NK-92 treated with Interleukin-12 subunit alpha and Interleukin-12 subunit beta, amount 100 ng/mL, for 24 hours (cell line): ENCODE results near the gene ENDOD1.
"Not testable (repeated sequence)": the region's sequence is repeated elsewhere in the genome, so short reads cannot be mapped to it uniquely, and the experiment has no call there.

Experiments
- DNase-seq: peaks from one replicate; lab custom pipeline; 2025; lab: John Stamatoyannopoulos, UW

ENDOD1 gene

DNA sequence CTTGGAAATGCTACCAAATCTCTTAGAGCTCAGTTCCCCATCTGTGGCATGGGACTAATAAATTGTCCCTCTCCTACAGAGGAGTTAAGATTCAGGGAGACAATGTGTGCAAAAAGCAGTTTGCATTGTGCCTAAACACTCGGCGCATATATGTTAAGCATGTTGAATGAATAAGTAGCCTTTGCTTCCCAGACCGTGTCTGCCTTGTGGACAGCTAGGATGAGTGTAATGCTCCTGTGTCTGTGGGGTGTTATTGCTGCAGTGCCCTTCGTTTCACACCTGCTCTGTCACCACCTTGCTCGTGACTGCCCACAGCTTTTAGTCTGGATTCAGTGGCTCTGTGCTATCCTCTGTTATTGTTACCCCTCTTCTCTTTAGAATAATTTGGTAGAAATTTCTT, 14.1 kb downstream of the ENDOD1 start:
- DNase-seq, result no peak

DNA sequence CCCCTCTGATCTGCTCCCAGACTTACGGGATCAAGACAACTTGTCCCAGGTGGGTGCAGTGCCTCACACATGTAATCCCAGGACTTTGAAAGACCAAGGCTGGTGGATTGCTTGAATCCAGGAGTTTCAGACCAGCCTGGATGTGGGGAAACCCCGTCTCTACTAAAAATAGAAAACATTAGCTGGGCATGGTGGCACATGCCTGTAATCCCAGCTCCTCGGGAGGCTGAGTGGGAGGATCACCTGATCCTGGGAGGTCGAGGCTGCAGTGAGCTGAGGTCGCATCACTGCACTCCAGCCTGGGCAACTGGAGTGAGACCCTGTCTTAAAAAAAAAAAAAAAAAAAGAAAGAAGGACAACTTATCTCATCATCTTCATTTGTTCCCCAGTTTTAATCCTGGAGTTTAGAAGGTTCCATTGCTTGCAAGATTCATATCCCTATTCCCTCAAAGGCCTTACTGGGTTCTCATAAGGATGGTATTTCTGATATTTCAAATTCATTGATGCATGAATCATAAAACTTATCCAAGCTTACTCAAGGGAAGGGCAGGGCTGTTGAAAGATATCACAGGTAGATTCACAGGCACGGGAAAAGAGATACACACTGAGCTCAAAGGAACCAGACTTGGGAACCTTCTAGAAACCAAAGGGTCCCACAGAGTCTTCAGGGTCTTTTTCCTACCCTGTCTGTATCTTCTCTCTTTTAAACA, 14.6 kb downstream of the ENDOD1 start:
- DNase-seq, result no peak

DNA sequence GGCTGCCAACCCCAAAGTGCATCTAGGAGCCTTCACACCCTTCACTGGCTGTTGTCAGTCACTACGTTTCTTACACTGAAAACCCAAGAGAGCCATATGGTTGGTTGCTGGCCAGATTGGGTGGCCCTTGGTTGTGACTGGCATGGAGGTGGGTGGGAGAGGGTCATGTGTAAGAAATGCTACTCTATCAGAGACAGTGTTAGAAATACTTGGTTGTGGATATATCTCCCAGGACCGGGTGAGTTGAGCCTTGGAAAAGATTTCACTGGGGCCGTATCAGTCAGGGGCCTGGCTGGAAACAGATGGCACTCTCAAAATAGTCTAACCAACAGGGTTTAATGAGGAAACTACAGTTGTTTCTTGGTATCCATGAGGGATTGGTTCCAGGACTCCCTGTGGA, 15.2 kb downstream of the ENDOD1 start:
- DNase-seq, result no peak

GRCh38 chr11:95108159-95108611, 18.5 kb downstream of the ENDOD1 start:
- DNase-seq, result no peak

GRCh38 chr11:95108671-95109551, 19.3 kb downstream of the ENDOD1 start:
- DNase-seq, result no peak

- DNase-seq, result not testable (repeated sequence)
Measured at GRCh38 chr11:95111471-95111870, 21.8 kb downstream of the ENDOD1 start.

GRCh38 chr11:95111923-95112540, 22.4 kb downstream of the ENDOD1 start:
- no peak for DNase-seq

DNA sequence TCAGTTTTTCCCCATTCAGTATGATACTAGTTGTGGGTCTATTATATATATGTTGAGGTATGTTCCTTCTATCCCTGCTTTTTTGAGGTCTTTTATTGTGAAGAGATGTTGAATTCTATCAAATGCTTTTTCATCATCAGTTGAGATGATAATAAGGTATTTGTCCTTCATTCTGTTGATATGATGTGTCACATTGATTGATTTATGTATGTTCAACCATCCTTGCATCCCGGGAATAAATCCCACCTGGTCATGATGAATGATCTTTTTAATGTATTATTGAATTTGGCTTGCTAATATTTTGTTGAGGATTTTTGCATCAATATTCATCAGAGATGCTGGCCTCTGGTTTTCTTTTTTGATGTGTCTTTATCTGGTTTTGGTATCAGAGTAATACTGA, 26.0 kb downstream of the ENDOD1 start:
- DNase-seq, result no peak

DNA sequence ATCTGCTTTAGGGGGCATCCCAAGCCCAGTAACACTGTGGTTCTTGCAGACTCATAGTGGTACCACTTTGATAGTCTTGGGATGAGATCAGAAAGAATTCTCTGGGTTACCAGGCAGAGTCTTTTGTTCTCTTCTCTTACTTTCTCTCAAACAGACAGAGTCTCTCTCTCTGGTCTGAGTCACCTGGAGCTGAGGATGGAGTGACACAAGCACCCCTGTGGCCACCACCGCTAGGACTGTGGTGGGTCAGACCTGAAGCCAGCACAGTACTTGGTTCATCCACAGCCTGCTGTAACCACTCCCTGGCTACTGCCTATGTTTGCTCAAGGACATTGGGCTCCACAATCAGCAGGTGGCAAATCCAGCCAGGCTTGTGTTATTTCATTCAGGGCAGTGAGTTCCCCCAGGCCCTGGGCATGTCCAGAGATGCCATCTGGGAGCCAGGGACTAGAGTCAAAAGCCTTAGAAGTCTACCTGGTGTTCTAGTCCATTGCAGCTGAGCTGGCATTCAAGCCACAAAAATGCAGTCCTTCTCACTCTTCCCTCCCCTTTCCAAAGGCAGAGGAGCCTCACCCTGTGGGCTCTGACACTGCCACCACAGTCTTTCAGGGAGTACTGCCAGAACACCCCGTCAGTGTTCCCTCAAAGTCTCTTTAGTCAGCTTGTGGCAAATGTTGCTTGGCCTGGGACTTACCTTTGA, 29.9 kb downstream of the ENDOD1 start:
- DNase-seq, result no peak

DNA sequence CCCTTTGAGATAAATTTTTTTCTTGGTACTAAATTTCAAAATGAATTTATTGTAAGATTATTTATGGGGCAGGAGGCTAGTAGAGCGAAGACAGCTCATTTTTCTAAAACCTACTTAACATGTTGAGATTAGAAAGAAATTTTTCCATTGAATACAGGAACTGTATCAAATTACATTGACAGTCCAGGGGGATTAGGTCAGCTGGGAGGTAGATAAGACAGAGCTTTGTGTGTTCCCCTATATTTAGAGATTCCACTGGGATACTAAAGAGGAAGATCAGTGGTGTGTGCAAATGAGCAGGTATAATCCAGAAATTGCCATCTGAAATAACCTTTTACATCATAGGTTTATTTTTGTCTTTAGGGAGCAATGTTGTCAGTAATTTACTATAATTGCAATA, 32.1 kb downstream of the ENDOD1 start:
- no peak for DNase-seq

- DNase-seq, result no peak
Measured at GRCh38 chr11:95123556-95123955, 33.9 kb downstream of the ENDOD1 start.

DNA sequence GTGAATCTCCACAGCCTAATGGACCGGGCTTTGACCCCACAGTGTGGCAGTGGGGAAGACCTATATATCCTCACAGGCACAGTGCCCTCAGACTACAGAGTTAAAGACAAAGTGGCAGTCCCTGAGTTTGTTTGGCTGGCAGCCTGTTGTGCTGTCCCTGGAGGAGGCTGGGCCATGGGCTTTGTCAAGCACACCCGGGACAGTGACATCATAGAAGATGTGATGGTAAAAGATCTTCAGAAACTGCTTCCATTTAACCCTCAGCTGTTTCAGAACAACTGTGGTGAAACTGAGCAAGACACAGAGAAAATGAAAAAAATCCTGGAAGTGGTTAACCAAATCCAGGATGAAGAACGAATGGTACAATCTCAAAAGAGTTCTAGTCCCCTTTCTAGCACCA, 39.0 kb downstream of the ENDOD1 start:
- no peak for DNase-seq

GRCh38 chr11:95132956-95133355, 43.3 kb downstream of the ENDOD1 start:
- no peak for DNase-seq

DNA sequence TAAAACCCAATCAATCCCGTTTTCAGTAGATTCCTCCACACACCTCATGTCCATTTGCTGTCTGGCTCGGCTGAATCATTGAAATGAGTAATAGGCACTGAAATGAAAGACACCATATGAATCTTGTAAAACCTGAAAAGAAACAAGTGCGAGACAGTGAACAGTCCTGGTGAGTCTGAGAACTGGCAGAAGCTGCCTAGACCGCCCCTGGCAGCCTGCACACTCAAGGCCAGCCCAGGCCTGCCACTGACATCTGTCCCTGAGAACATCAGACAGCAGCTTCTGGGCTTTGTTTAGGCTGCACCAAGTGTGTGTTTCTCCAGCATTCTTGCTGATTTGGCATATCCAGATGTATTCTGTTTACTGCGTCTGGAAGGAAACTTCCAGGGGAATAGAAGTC, 44.8 kb downstream of the ENDOD1 start:
- no peak for DNase-seq

- DNase-seq, result no peak
Measured at GRCh38 chr11:95135155-95135554, 45.5 kb downstream of the ENDOD1 start.

- DNase-seq, result no peak
Measured at GRCh38 chr11:95135880-95136279, 46.2 kb downstream of the ENDOD1 start.

DNA sequence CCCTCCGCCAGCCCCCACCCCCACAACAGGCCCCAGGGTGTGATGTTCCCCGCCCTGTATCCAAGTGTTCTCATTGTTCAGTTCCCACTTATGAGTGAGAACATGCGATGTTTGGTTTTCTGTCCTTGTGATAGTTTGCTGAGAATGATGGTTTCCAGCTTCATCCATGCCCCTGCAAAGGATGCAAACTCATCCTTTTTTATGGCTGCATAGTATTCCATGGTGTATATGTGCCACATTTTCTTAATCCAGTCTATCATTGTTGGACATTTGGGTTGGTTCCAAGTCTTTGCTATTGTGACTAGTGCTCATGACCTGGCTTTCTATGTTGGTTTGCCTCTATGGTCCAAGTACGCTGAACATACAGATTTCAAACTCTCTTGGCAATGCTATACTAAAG, 47.1 kb downstream of the ENDOD1 start:
- not testable (repeated sequence) for DNase-seq

DNA sequence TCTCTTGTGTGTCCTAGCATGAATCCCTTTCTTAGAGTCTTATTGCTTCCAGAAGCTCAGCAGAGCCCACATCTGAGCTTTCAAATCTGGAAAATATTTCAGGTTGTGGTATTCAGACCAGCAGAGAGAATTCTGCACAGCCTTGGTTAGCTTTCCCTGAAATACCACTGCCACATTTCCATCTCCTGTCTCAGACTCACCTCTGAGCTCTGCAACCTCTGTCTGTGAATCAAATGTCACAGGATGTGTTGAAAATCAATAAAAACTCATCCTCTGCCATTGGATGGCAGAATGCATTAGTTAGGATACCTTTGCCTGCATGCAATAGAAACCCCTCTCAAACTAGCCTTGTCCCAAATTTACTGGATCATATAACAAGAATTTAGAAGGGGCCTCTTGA, 47.7 kb downstream of the ENDOD1 start:
- no peak for DNase-seq

- DNase-seq, result no peak
Measured at GRCh38 chr11:95138448-95138847, 48.8 kb downstream of the ENDOD1 start.

DNA sequence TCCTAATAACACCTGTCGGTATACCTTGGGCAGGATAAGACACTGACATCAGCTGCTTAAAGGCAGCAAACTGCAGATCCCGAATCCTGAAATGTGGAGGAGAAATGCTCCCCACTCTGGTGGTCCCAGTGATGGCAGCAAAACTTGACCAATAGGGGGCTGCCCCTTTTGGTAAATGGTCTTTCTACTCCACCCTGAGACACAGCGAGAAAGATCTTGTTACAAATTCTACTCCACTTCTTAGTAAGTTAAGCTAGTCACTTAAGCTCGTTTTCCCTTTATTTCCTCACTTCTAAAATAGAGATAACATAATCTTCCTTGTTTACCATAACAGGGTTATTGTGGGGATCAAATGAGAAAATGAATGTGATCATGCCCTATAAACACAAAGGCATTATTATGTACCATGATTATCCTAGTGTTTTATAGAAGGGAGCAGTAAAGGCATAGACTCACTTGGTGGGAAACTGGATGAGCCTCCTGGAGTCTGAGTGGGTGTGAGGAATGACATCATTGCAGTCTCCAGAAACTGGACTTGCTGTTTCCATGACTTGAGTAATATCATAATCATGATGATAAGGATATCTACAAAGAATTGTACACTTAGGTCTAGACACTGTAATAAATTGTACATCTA, 50.9 kb downstream of the ENDOD1 start:
- DNase-seq, result no peak

DNA sequence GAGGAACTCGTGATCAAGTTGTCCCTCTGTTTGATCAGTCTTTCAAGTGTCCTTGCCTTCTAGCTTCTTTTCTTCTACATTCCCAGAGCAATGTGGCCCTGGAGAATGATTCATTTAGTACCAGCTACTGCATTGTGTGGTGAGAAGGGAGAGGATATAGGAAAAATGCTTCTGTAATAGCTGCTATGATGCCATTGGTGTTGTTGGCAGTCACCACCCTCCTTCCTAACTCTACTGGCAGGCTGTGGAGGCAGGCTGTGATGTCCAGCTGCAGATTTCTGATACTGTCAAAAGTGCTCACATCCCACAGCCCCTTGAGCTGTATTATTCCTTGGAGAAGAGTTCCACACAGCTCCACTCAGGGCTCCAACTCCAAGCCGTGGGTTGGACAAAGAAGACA, 52.8 kb downstream of the ENDOD1 start:
- no peak for DNase-seq
